Measurements from ENCODE around the gene DRGX.

DRGX gene

GRCh38 chr10:49395741-49396665 lies at the start of gene DRGX:
Gene DRGX (minus strand): TSS chr10:49396089. CDS start chr10:49395440, 649 bp downstream.
- no peak for DNase-seq (ENCODE audit: low read depth in 2 of 2)

- no peak for DNase-seq (ENCODE audit: low read depth in 2 of 2)
Measured at GRCh38 chr10:49444349-49444748, 48.5 kb upstream of the DRGX start.

- no peak for DNase-seq (ENCODE audit: low read depth in 2 of 2)
Measured at GRCh38 chr10:49442863-49443262, 47.0 kb upstream of the DRGX start.

- DNase-seq (ENCODE audit: low read depth in 2 of 2) = no peak
Measured at GRCh38 chr10:49441488-49442476, 45.9 kb upstream of the DRGX start.

- DNase-seq (ENCODE audit: low read depth in 2 of 2) = no peak
Measured at GRCh38 chr10:49435225-49435624, 39.3 kb upstream of the DRGX start.

- no peak for DNase-seq (ENCODE audit: low read depth in 2 of 2)
Measured at GRCh38 chr10:49433069-49433468, 37.2 kb upstream of the DRGX start.

- no peak for DNase-seq (ENCODE audit: low read depth in 2 of 2)
Measured at GRCh38 chr10:49431426-49431825, 35.5 kb upstream of the DRGX start.

GRCh38 chr10:49429458-49429857 lies 33.6 kb upstream of the DRGX start:
- DNase-seq (ENCODE audit: low read depth in 2 of 2) = no peak

- DNase-seq (ENCODE audit: low read depth in 2 of 2) = no peak
Measured at GRCh38 chr10:49426490-49427360, 30.8 kb upstream of the DRGX start.

GRCh38 chr10:49419005-49419404 lies 23.1 kb upstream of the DRGX start:
- DNase-seq (ENCODE audit: low read depth in 2 of 2) = no peak

- no peak for DNase-seq (ENCODE audit: low read depth in 2 of 2)
Measured at GRCh38 chr10:49418328-49418727, 22.4 kb upstream of the DRGX start.

- no peak for DNase-seq (ENCODE audit: low read depth in 2 of 2)
Measured at GRCh38 chr10:49418053-49418326, 22.1 kb upstream of the DRGX start.

GRCh38 chr10:49417311-49418052 lies 21.6 kb upstream of the DRGX start:
- no peak for DNase-seq (ENCODE audit: low read depth in 2 of 2)

- DNase-seq (ENCODE audit: low read depth in 2 of 2) = no peak
Measured at GRCh38 chr10:49415846-49416245, 20.0 kb upstream of the DRGX start.

GRCh38 chr10:49415109-49415508 lies 19.2 kb upstream of the DRGX start:
- no peak for DNase-seq (ENCODE audit: low read depth in 2 of 2)

- DNase-seq (ENCODE audit: low read depth in 2 of 2) = no peak
Measured at GRCh38 chr10:49414496-49414895, 18.6 kb upstream of the DRGX start.

- DNase-seq (ENCODE audit: low read depth in 2 of 2) = no peak
Measured at GRCh38 chr10:49412571-49412970, 16.7 kb upstream of the DRGX start.

- DNase-seq (ENCODE audit: low read depth in 2 of 2) = no peak
Measured at GRCh38 chr10:49410365-49411074, 14.6 kb upstream of the DRGX start.

GRCh38 chr10:49409755-49410154 lies 13.9 kb upstream of the DRGX start:
- no peak for DNase-seq (ENCODE audit: low read depth in 2 of 2)

Measured in activated CD4-positive, alpha-beta T cell treated with anti-CD3 and anti-CD28 coated beads for 24 hours (primary cell).